Osteocyte (in vitro differentiated cells): Measurements from ENCODE around the gene FBL. TPM values are rescaled to one million over a fixed set of nuclear protein-coding genes. Genes with fewer than 3 reads are reported as not detected.

Experiments
- DNase-seq: peaks from one replicate; pipeline ENCODE4 v3.0.0; 2021; ENCODE audit warnings: mixed read lengths; ENCODE audit not compliant: unreplicated experiment; ENCODE audit errors: extremely low spot score
- H3K27ac Mint-ChIP-seq: one replicate; pipeline ENCODE4 v1.8.0; 2021; ENCODE audit warnings: mild to moderate bottlenecking, mixed read lengths; ENCODE audit not compliant: unreplicated experiment
- H3K27me3 Mint-ChIP-seq: one replicate; pipeline ENCODE4 v1.8.0; 2021; ENCODE audit warnings: mixed read lengths; ENCODE audit not compliant: unreplicated experiment
- H3K36me3 Mint-ChIP-seq: one replicate; pipeline ENCODE4 v1.8.0; 2021; ENCODE audit warnings: mixed read lengths; ENCODE audit not compliant: unreplicated experiment
- H3K4me1 Mint-ChIP-seq: one replicate; pipeline ENCODE4 v1.8.0; 2021; ENCODE audit warnings: mixed read lengths; ENCODE audit not compliant: unreplicated experiment
- H3K4me3 Mint-ChIP-seq: one replicate; pipeline ENCODE4 v1.8.0; 2021; ENCODE audit warnings: mild to moderate bottlenecking, moderate library complexity, mixed read lengths; ENCODE audit not compliant: unreplicated experiment
- H3K9me3 Mint-ChIP-seq: one replicate; pipeline ENCODE4 v1.8.0; 2021; ENCODE audit warnings: mixed read lengths; ENCODE audit not compliant: unreplicated experiment
- CTCF ChIP-seq: fragments of 200-600 bp; sonication (generic); IDR thresholded peaks from 2 replicates; pipeline ENCODE4 v1.5.0; 2021; ENCODE audit warnings: antibody characterized with exemption, mild to moderate bottlenecking, moderate library complexity
- total RNA-seq: library from RNA; stranded (reverse); gene quantifications from 2 replicates; pipeline ENCODE4 v1.2.1, GENCODE V29; 2021

FBL gene
- total RNA-seq, 1 donor from 2014 or later: 161 TPM

GRCh38 chr19:39871886-39872866, 26.0 kb upstream of the FBL start:
- no peak overlapping the region for H3K4me3 Mint-ChIP-seq
- no peak for TF ChIP-seq CTCF
- DNase-seq: no peak
- H3K4me1 Mint-ChIP-seq: no peaks in the 10 kb centered on the region
- peaks cover 2% of the 10 kb centered on the region for H3K27me3 Mint-ChIP-seq
- H3K9me3 Mint-ChIP-seq: no peaks in the 10 kb centered on the region
- H3K36me3 Mint-ChIP-seq: no peaks in the 10 kb centered on the region
- no peak overlapping the region for H3K27ac Mint-ChIP-seq

DNA sequence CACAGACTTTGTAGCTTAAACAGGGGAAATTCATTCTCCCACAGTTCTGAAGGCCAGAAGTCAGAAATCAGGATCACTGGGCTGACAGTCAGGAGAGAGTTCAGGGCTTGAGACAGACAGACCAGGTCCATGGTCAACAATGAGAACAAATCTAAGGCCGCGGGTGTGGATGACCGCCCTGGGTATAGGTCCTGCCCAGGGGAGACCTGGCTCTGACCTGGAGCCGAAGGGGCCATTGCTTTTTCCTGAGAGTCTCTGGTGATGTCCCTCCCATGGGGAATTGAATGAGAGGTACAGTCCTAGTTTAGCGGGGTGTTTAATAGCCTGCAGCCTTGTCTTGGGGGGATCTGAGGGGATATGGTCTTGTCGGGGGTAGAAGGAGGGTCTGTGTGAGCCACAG, 25.2 kb upstream of the FBL start:
- DNase-seq: no peak
- H3K27ac Mint-ChIP-seq: no peak overlapping the region
- H3K4me3 Mint-ChIP-seq: no peak overlapping the region
- no peaks in the 10 kb centered on the region for H3K9me3 Mint-ChIP-seq
- H3K27me3 Mint-ChIP-seq: peaks cover 2% of the 10 kb centered on the region
- no peaks in the 10 kb centered on the region for H3K36me3 Mint-ChIP-seq
- no peaks in the 10 kb centered on the region for H3K4me1 Mint-ChIP-seq
- no peak for TF ChIP-seq CTCF

DNA sequence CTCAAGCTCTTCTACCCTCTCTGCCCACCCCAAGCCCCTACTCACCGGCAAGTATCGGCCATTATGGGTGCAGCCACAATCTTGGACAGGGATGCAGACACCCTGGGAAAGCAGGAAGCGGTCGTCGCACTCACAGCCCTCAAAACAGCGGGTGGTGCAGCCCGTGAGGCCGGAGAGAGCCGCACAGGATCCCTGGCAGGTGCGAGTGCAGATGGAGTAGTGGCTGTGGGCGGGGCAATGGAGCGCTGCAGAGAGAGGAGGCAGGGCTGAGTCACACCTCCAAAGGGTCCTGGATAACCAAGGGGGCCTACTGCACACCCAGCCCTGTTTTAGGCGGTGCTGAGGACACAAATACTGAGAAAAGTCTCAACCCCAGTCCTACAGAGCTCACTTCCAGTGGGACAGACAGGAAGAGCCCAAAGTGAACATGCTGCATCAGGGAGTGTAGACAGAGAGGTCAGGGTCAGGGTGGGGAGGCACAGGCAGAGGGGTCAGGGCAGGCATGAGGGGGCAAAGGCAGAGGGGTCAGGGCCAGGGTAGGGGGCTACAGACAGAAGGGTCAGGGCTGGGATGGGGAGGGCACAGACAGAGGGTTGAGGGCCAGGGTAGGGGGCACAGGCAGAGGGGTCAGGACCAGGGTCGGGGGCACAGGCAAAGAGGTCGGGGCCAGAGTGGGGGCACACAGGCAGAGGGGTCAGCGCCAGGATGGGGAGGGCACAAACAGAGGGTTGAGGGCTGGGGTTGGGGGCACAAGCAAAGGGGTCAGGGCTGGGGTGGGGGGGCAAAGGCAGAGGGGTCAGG, 24.2 kb upstream of the FBL start:
- Mint-ChIP-seq H3K36me3 (no peaks in the 10 kb centered on the region), H3K4me3 (no peak overlapping the region), H3K9me3 (no peaks in the 10 kb centered on the region), H3K4me1 (no peaks in the 10 kb centered on the region), H3K27me3 (peaks cover 2% of the 10 kb centered on the region), H3K27ac (no peak overlapping the region)
- TF ChIP-seq CTCF: no peak
- DNase-seq: no peak

- Mint-ChIP-seq H3K9me3 (no peaks in the 10 kb centered on the region), H3K27ac (no peak overlapping the region), H3K36me3 (no peaks in the 10 kb centered on the region), H3K4me1 (no peaks in the 10 kb centered on the region), H3K4me3 (no peak overlapping the region), H3K27me3 (peaks cover 4% of the 10 kb centered on the region)
- TF ChIP-seq CTCF: no peak
- DNase-seq: no peak
These were observed 21.8 kb upstream of the FBL start for GRCh38 chr19:39867952-39868351.

DNA sequence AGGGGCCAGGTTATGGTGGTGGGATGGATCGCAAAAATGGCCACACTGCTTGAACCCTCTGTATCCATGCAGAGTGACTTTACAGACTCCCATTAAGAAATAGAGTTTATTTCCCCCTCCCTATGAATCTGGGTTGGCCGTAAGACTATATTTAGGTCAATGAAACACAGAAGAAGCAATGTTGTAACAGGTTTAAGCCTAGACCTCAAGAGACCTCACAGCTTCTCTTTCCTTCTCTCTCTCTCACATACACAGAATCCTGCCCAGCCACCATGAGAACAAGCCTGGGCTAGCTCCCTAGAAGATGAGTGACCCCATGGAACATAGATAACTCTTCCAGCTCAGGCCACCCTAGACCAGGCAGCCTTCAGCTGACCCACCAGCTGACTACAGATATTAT, 21.0 kb upstream of the FBL start:
- Mint-ChIP-seq H3K27me3 (peaks cover 5% of the 10 kb centered on the region), H3K9me3 (no peaks in the 10 kb centered on the region), H3K4me1 (no peaks in the 10 kb centered on the region), H3K36me3 (no peaks in the 10 kb centered on the region), H3K4me3 (no peak overlapping the region), H3K27ac (no peak overlapping the region)
- DNase-seq: no peak
- no peak for TF ChIP-seq CTCF
